T-cell (primary cell): Measurements from ENCODE around the gene G6PC3. TPM values are rescaled to one million over a fixed set of nuclear protein-coding genes. Genes with fewer than 3 reads are reported as not detected.
"Not testable (repeated sequence)": the region's sequence is repeated elsewhere in the genome, so short reads cannot be mapped to it uniquely, and the experiment has no call there.

Experiments
- ATAC-seq, 4 experiments: fragments of 200-7000 bp in 3 of 4; fragments of 150-1000 bp in 1 of 4; cut with Tn5 transposase; replicated peaks in 1 of 4; 1 replicate in 3 of 4; 2 replicates in 1 of 4; pipeline ENCODE4 v1.10.0; 2021; ENCODE audit warnings: moderate library complexity in 3 of 4, mild to moderate bottlenecking in 2 of 4, moderate number of reproducible peaks in 1 of 4
- CTCF ChIA-PET, 2 donors: fragments of 300-600 bp; sonication (Branson Sonifier 250); formaldehyde crosslinking; loops; one replicate each; lab custom pipeline; 2022; ENCODE audit warnings: antibody characterized with exemption in 2 of 2; lab: Charles Lee
- POLR2A ChIA-PET, 2 donors: fragments of 300-600 bp; sonication (Branson Sonifier 250); formaldehyde crosslinking; loops; one replicate each; lab custom pipeline; 2022; ENCODE audit warnings: antibody characterized with exemption in 2 of 2; lab: Charles Lee
- DNase-seq, 35 experiments: peaks; one replicate each; pipeline versions ENCODE4 v3.0.0 to v3.0.0-alpha.2; 2013 to 2023
- H3K27ac ChIP-seq: one replicate; pipeline ENCODE4 v1.5.1; 2013; ENCODE audit warnings: low read length
- H3K27me3 ChIP-seq, 2 experiments: replicated peaks in 1 of 2; 1 replicate in 1 of 2; 2 replicates in 1 of 2; pipeline versions ENCODE4 v1.6.1 to v1.7.0; 2013; ENCODE audit warnings: low read length in 1 of 2, mixed read lengths in 1 of 2; ENCODE audit not compliant: control insufficient read depth in 2 of 2, insufficient read depth in 2 of 2; ENCODE audit errors: extremely low read depth in 1 of 2
- H3K36me3 ChIP-seq, 2 donors: 1 replicate in 1 of 2; 2 replicates in 1 of 2; pipeline versions ENCODE4 v1.6.1 to v1.7.0; 2013; ENCODE audit warnings: low read length in 1 of 2; ENCODE audit not compliant: control insufficient read depth in 2 of 2, insufficient read depth in 1 of 2; ENCODE audit errors: extremely low read depth in 1 of 2
- H3K4me1 ChIP-seq, 2 experiments: 1 replicate in 1 of 2; 2 replicates in 1 of 2; pipeline versions ENCODE4 v1.6.1 to v1.7.0; 2013; ENCODE audit warnings: low read length in 2 of 2, mixed read lengths in 1 of 2; ENCODE audit not compliant: insufficient read depth in 2 of 2, control insufficient read depth in 1 of 2; ENCODE audit errors: extremely low read depth in 1 of 2
- H3K4me3 ChIP-seq, 2 donors: 1 replicate in 1 of 2; 2 replicates in 1 of 2; pipeline versions ENCODE4 v1.5.1 to v1.7.0; 2013; ENCODE audit warnings: mild to moderate bottlenecking in 2 of 2, low read length in 1 of 2, moderate library complexity in 1 of 2; ENCODE audit not compliant: control insufficient read depth in 1 of 2; ENCODE audit errors: extremely low read depth in 1 of 2
- H3K9me3 ChIP-seq: 2 replicates; pipeline ENCODE4 v1.7.0; 2013
- H3K27ac Mint-ChIP-seq, 2 donors: one replicate each; pipeline ENCODE4 v1.8.0; 2020 to 2021; ENCODE audit warnings: mild to moderate bottlenecking in 2 of 2, mixed read lengths in 2 of 2
- H3K27me3 Mint-ChIP-seq, 2 donors: one replicate each; pipeline ENCODE4 v1.8.0; 2021 to 2022; ENCODE audit warnings: mixed read lengths in 2 of 2
- H3K36me3 Mint-ChIP-seq: one replicate; pipeline ENCODE4 v1.8.0; 2021; ENCODE audit warnings: mixed read lengths
- H3K4me1 Mint-ChIP-seq, 3 donors: one replicate each; pipeline ENCODE4 v1.8.0; 2020 to 2022; ENCODE audit warnings: mixed read lengths in 3 of 3, mild to moderate bottlenecking in 1 of 3
- H3K4me3 Mint-ChIP-seq, 3 donors: one replicate each; pipeline ENCODE4 v1.8.0; 2020 to 2022; ENCODE audit warnings: mild to moderate bottlenecking in 3 of 3, mixed read lengths in 3 of 3, moderate library complexity in 3 of 3
- H3K9me3 Mint-ChIP-seq, 3 donors: one replicate each; pipeline ENCODE4 v1.8.0; 2020 to 2022; ENCODE audit warnings: mixed read lengths in 3 of 3
- WGBS: methylation state at CpG from one replicate; pipeline ENCODE4 v1.1.5; 2013; ENCODE audit warnings: missing lambda C conversion rate; ENCODE audit not compliant: insufficient coverage; 5-methylcytosine and 5-hydroxymethylcytosine counted together
- total RNA-seq, 35 experiments: library from RNA in 6 of 35; stranded (reverse) in 6 of 35; fragments of 120-200 nt in 1 of 35; gene quantifications; one replicate each; pipeline versions ENCODE4 v1.2.1 to v1.2.4 and lab custom pipeline; 2013 to 2026

The G6PC3 gene, protein sequence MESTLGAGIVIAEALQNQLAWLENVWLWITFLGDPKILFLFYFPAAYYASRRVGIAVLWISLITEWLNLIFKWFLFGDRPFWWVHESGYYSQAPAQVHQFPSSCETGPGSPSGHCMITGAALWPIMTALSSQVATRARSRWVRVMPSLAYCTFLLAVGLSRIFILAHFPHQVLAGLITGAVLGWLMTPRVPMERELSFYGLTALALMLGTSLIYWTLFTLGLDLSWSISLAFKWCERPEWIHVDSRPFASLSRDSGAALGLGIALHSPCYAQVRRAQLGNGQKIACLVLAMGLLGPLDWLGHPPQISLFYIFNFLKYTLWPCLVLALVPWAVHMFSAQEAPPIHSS
- total RNA-seq (10 to 100 TPM in 4 of 5 donors, 1 to 10 TPM in 1; 9.4 to 19.0 (median 16.2) TPM), total RNA-seq (lab: John Stamatoyannopoulos, UW) (2.7 to 16.7 (median 7.8) reads per million in 29 experiments)
- total RNA-seq (2013), result 9.6 TPM

DNA sequence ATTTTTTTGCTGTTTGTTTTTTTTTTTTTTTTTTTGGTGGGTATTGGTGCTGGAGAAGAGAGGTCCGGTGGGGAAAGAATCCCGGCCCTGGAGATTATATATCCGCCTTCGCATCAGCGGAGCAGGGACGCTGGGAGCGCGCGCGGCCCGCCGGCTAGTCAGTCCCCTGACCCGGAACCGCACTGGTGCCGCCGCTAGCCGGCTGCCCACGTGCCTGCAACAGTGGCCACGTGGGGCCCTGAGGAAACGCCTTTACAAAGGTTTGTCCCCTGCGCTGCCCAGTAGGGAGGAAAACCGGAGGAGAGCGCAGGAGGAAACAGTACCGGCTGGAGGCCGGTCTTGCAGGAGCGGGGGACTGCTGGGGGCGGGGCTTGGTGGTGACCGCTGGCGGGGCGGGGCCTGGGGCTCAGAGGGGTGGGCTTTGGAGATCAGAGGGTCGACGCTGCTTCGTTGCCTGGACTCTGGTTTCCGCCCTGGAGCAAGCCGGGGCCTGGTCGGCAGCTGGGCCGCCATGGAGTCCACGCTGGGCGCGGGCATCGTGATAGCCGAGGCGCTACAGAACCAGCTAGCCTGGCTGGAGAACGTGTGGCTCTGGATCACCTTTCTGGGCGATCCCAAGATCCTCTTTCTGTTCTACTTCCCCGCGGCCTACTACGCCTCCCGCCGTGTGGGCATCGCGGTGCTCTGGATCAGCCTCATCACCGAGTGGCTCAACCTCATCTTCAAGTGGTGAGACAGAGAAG lies at the start of gene G6PC3:
G6PC3 (plus strand) TSS at position 281 of the 743 bp plus-strand sequence; CDS start at position 512, 231 bp downstream.
- H3K9me3 Mint-ChIP-seq, result no peaks in the 10 kb centered on the region
- H3K4me3 ChIP-seq, result peak within 1 kb of the TSS; percentile 66 to 74
- WGBS, result under 1% methylated on average over 47 of the region's 53 CpGs
- H3K27ac ChIP-seq, result peak within 1 kb of the TSS; percentile 78
- no peaks in the 10 kb centered on the region for H3K27me3 ChIP-seq
- peak in 34 of 35 experiments; percentile 17 to 79 (median 46) for DNase-seq
- CTCF ChIA-PET, result interaction anchor here in 1 of 2 donors (0.6 kb wide), 1 partner anchor 851 kb away, joined by 3 read pairs; no protein-coding TSS in a partner anchor
- POLR2A ChIA-PET, result no interaction called here
- peaks cover 3 to 7% of the 10 kb centered on the region in 2 donors for H3K36me3 ChIP-seq
- peak within 1 kb of the TSS; percentile 93 to 97 (median 96) for H3K4me3 Mint-ChIP-seq
- H3K27ac Mint-ChIP-seq, result peak within 1 kb of the TSS; percentile 91 to 94
- no peaks in the 10 kb centered on the region for H3K9me3 ChIP-seq
- peak; percentile 54 to 64 (median 58) for ATAC-seq
- H3K27me3 Mint-ChIP-seq, result no peaks in the 10 kb centered on the region
- peaks cover 10 to 31% of the 10 kb centered on the region in 2 experiments for H3K4me1 ChIP-seq
- peaks cover 41 to 52% (median 43%) of the 10 kb centered on the region in 3 donors for H3K4me1 Mint-ChIP-seq
- H3K36me3 Mint-ChIP-seq, result peaks cover 3% of the 10 kb centered on the region

DNA sequence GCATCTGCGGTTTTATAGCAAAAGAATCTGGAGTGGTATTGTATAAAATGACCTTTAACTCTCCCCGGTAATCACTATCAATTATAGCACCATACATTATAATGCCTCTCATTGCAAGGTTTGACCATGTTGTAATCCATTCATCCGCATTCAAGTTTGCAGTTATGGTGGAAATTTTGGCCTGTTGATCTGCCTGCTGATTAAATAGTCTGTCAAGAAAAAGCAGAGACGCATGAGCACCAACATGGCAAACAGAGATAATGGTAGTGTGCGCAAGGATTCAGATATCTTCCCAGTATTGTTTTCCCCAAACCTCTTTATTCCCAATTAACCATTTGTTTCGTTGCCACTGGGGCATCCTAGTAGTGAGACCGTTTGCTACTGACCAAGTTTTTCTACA lies 49.3 kb upstream of the G6PC3 start:
- CTCF ChIA-PET, result interaction anchor here in 1 of 2 donors (0.6 kb wide), 1 partner anchor 34 kb away, joined by 5 read pairs; no protein-coding TSS in a partner anchor
- H3K27me3 ChIP-seq, H3K9me3 ChIP-seq, H3K9me3 Mint-ChIP-seq, ATAC-seq, H3K4me3 ChIP-seq, H3K4me3 Mint-ChIP-seq, H3K36me3 Mint-ChIP-seq, H3K27me3 Mint-ChIP-seq, H3K4me1 Mint-ChIP-seq, DNase-seq, H3K27ac ChIP-seq, H3K27ac Mint-ChIP-seq, H3K36me3 ChIP-seq, H3K4me1 ChIP-seq, POLR2A ChIA-PET: not testable (repeated sequence)
- whole genome bisulfite sequencing, result 94% methylated on average over 2 of the region's 7 CpGs

DNA sequence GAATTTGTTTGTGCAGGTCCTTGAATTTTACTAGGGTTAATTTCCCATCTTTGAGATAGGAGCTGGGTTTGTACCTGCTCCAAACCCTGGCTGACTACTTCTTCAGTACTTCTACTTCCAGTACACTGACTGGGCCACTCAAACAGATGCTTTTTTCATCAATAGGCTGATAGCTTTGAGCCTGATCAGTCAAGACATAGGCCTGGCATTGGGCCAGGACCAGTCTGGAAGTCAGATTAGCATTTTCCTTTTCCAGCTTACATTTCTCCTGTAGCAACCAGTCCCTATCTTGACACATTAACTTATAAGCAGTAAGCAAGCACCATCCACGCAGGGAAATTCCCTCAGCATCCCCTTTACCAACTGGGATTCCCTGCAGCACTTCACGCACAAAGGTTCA lies 48.3 kb upstream of the G6PC3 start:
- ChIA-PET CTCF (interaction anchor here (0.6 kb wide), 3 partner anchors 19 to 108 kb away, joined by 3 to 4 read pairs (median 3); no protein-coding TSS in a partner anchor), POLR2A (no interaction called here)
- no peak overlapping the region for H3K4me3 Mint-ChIP-seq
- no peak overlapping the region for H3K4me3 ChIP-seq
- no peaks in the 10 kb centered on the region for H3K4me1 Mint-ChIP-seq
- no peak overlapping the region for H3K27ac Mint-ChIP-seq
- H3K36me3 ChIP-seq, result peaks cover 0 to 4% of the 10 kb centered on the region in 2 donors
- 100% methylated on average over 1 of the region's 2 CpGs for WGBS
- no peaks in the 10 kb centered on the region for H3K27me3 ChIP-seq
- no peak overlapping the region for H3K27ac ChIP-seq
- DNase-seq, result no peak
- no peaks in the 10 kb centered on the region for H3K4me1 ChIP-seq
- H3K9me3 ChIP-seq, result no peaks in the 10 kb centered on the region
- no peak for ATAC-seq
- no peaks in the 10 kb centered on the region for H3K36me3 Mint-ChIP-seq
- no peaks in the 10 kb centered on the region for H3K27me3 Mint-ChIP-seq
- no peaks in the 10 kb centered on the region for H3K9me3 Mint-ChIP-seq

DNA sequence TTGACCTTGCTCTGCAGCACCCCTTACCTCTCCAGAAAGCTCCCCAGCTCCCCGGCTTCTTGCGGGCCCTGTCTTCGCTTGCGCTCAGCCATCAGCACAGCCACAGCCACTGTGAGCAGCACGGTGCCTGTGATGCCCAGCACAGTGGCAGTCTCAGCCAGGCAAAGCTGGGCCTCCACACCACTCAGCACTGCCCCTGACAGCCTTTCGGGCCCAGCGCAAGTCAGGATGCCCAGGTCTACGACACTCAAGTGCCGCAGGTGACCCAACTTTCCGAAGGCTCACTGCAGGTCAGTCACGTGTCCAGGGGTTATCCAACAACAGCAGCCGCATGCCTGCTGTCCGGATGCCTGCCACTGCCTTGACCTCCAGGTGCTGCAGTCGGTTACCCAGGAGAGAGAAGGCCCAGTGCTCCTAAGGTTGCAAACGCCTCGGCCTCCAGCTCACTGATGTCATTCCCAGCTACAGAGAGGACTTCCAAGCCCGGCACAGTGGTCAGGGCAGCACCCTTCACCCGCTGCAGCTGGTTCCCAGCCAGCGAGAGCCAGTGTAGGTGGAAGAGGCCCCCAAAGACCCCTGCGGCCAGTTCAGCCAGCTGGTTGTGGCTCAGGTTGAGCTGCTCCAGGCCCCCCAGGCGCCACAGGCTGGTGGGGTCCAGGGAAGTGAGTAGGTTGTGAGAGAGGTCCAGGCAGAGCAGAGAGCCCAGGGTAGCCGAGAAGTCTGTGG lies 46.8 kb upstream of the G6PC3 start:
- Mint-ChIP-seq H3K27me3 (no peaks in the 10 kb centered on the region), H3K9me3 (no peaks in the 10 kb centered on the region), H3K27ac (no peak overlapping the region), H3K4me3 (no peak overlapping the region), H3K4me1 (no peaks in the 10 kb centered on the region), H3K36me3 (no peaks in the 10 kb centered on the region)
- Histone ChIP-seq H3K36me3 (peaks cover 0 to 4% of the 10 kb centered on the region in 2 donors), H3K4me3 (no peak overlapping the region), H3K4me1 (no peaks in the 10 kb centered on the region), H3K27ac (no peak overlapping the region), H3K27me3 (no peaks in the 10 kb centered on the region), H3K9me3 (no peaks in the 10 kb centered on the region)
- POLR2A ChIA-PET, result no interaction called here
- DNase-seq (no peak), ATAC-seq (no peak)
- CTCF ChIA-PET, result no interaction called here
- 91% methylated on average over 21 of the region's 22 CpGs for WGBS

DNA sequence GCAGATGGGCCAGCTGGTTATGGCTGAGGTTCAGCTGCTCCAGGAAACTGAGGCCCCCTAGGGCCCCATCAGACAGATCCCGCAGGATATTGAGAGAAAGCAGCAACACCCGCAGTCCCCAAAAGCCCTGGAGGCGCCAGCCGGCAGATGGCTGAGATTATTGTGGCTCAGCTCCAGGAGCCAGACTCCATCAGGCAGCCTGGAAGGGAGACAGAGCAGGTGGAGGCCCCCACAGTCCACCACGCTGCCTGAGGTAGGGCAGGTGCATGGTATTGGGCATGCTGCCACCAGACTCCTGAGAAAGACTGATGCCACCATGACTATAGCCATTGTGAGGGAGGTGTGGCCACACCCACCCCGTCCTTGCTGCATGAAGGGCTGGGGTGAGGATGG lies 46.3 kb upstream of the G6PC3 start:
- ChIA-PET POLR2A (no interaction called here), CTCF (no interaction called here)
- WGBS, result 100% methylated on average over 5 of the region's 6 CpGs
- ATAC-seq, result no peak
- Histone ChIP-seq H3K27ac (no peak overlapping the region), H3K27me3 (no peaks in the 10 kb centered on the region), H3K4me3 (no peak overlapping the region), H3K4me1 (no peaks in the 10 kb centered on the region), H3K9me3 (no peaks in the 10 kb centered on the region), H3K36me3 (peaks cover 0 to 4% of the 10 kb centered on the region in 2 donors)
- Mint-ChIP-seq H3K4me1 (no peaks in the 10 kb centered on the region), H3K36me3 (no peaks in the 10 kb centered on the region), H3K27me3 (no peaks in the 10 kb centered on the region), H3K4me3 (no peak overlapping the region), H3K27ac (no peak overlapping the region), H3K9me3 (no peaks in the 10 kb centered on the region)
- no peak for DNase-seq

DNA sequence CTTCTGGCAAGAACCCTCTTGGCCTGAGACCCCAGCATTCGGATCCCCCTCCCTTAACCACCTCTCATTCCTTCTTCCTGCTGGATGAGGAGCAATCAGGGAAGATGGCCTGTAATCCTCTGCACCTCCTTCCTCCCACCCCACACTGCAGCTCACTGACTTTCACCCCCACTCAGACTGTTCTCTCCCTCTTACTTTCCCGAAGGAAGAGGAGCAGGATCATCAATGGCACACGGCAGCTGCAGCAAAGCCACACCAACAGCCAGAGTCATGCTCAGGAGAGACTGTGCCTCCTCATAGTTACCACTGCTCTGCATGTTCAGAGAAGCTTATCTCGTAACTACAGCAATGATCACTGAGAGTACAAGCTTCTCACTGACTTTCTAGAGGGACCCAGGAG lies 45.7 kb upstream of the G6PC3 start:
- ChIA-PET CTCF (no interaction called here), POLR2A (no interaction called here)
- Histone ChIP-seq H3K27ac (no peak overlapping the region), H3K9me3 (no peaks in the 10 kb centered on the region), H3K4me1 (no peaks in the 10 kb centered on the region), H3K4me3 (no peak overlapping the region), H3K27me3 (no peaks in the 10 kb centered on the region), H3K36me3 (peaks cover 0 to 9% of the 10 kb centered on the region in 2 donors)
- Mint-ChIP-seq H3K4me3 (no peak overlapping the region), H3K27ac (no peak overlapping the region), H3K9me3 (no peaks in the 10 kb centered on the region), H3K4me1 (no peaks in the 10 kb centered on the region), H3K36me3 (no peaks in the 10 kb centered on the region), H3K27me3 (no peaks in the 10 kb centered on the region)
- no peak for ATAC-seq
- 83% methylated on average over 4 of the region's 4 CpGs for WGBS
- DNase-seq, result no peak
